ENCODE results near the gene TRAPPC12.

TRAPPC12 gene

DNA sequence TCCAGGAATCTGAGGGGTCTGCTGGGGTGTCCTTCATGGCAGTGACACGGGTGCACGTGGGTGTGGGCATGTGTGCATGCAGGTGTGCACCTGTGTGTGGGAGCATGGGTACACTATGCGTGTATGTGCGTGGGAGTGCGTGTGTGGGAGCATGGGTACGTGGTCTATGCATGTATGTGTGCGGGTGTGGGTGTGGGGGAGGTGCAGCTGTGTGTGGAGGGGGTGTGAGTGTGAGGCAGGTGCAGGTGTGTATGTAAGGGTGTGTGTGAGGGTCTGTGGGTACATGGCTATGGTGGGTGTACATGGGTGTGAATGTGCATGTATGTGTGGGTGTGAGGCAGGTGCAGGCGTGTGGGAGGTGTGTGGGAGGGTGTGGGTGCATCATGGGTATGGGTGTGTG, 38.2 kb upstream of the TRAPPC12 start:
- TF ChIP-seq, protein P1, sequence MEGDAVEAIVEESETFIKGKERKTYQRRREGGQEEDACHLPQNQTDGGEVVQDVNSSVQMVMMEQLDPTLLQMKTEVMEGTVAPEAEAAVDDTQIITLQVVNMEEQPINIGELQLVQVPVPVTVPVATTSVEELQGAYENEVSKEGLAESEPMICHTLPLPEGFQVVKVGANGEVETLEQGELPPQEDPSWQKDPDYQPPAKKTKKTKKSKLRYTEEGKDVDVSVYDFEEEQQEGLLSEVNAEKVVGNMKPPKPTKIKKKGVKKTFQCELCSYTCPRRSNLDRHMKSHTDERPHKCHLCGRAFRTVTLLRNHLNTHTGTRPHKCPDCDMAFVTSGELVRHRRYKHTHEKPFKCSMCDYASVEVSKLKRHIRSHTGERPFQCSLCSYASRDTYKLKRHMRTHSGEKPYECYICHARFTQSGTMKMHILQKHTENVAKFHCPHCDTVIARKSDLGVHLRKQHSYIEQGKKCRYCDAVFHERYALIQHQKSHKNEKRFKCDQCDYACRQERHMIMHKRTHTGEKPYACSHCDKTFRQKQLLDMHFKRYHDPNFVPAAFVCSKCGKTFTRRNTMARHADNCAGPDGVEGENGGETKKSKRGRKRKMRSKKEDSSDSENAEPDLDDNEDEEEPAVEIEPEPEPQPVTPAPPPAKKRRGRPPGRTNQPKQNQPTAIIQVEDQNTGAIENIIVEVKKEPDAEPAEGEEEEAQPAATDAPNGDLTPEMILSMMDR (IDR thresholded peaks at IDR 0.05; ENCODE audit: borderline replicate concordance, insufficient read depth, low read depth, low read length) = no peak

DNA sequence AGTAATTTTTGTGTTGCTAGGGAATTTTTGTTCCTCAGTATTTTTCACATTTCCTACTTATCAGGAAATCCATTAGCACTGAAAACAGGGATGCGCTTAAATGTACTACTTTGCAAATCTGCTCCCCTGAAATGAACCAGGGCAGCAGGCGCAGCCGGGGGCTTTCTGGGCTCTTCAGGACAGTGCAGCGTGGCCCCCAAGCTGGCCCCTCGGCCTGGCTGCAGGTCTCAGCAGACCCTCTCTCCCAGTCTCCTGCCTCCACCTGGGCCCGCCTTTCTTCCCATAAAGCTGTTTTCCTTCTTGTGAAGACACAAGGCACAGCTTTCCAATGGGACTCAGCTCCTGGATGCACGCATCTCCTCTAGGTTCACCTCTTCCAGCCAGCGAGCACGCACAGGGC, 37.2 kb upstream of the TRAPPC12 start:
- TF ChIP-seq, protein P1 (IDR thresholded peaks at IDR 0.05; ENCODE audit: borderline replicate concordance, insufficient read depth, low read depth, low read length) = no peak
- H3K4me3 ChIP-seq (ENCODE audit: low read depth, low read length) = no peak overlapping the region

More for the DNA sequence above, 38.2 kb upstream of the TRAPPC12 start:
- H3K4me3 ChIP-seq (ENCODE audit: low read depth, low read length) = no peak overlapping the region

DNA sequence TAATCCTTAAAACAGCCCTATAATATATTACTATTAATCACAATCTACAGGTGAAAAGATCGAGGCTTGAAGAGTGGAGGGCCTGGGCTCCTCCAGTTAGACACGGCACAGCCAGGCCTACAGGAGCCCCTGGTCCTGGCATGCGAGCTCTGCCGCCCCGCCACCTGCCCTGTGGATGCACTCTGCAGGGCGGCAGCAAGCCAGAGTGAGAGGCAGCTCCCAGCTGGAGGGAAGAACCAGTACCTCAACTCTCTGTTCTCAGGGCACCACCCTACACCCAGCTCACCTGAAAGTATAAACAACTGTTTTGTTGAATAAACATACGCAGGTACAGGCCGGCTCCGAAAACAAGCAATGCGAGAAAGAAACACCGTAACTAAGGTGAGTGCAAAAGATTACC, 36.5 kb upstream of the TRAPPC12 start:
- TF ChIP-seq, protein P1 (IDR thresholded peaks at IDR 0.05; ENCODE audit: borderline replicate concordance, insufficient read depth, low read depth, low read length) = no peak
- H3K4me3 ChIP-seq (ENCODE audit: low read depth, low read length) = no peak overlapping the region

DNA sequence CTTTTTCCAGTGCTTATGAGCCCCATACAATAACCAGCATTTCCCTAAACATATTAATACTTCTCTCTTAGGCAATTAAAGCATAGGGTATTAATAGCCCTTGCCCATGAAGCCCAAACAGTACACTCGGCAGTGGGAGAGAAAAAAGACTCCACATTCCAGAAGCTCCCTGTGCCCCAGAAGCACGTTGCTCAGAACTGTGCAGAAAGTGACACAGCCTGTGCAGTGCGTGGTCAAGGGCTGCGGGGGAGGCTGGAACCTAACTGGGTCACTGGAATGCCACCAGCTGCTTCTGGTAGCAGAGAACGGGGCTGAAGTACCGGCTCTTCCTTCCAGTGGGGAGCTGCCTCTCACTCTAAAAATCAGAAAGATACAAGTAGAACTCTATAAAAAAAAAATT, 34.6 kb upstream of the TRAPPC12 start:
- TF ChIP-seq, protein P1 (IDR thresholded peaks at IDR 0.05; ENCODE audit: borderline replicate concordance, insufficient read depth, low read depth, low read length) = no peak
- H3K4me3 ChIP-seq (ENCODE audit: low read depth, low read length) = no peak overlapping the region

DNA sequence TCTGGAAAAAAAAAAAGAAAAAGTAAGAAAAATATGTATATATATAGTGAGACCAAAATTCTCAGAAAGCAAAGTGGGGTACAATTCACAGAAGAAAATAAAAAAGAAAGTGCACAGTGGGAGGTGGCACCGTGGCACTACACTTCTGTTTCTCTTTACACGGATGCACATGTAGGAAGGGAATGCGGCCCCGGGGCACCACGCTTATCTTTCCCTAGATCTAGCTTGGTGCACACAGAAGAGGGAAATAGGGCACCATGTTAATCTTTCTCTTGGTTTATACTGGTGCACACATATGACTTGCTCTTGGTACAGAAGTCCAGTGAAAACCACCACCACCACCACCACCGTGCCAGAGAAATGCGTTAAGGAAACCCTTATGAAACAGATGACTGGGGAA, 33.9 kb upstream of the TRAPPC12 start:
- no peak overlapping the region for H3K4me3 ChIP-seq (ENCODE audit: low read depth, low read length)
- TF ChIP-seq, protein P1 (IDR thresholded peaks at IDR 0.05; ENCODE audit: borderline replicate concordance, insufficient read depth, low read depth, low read length) = no peak

DNA sequence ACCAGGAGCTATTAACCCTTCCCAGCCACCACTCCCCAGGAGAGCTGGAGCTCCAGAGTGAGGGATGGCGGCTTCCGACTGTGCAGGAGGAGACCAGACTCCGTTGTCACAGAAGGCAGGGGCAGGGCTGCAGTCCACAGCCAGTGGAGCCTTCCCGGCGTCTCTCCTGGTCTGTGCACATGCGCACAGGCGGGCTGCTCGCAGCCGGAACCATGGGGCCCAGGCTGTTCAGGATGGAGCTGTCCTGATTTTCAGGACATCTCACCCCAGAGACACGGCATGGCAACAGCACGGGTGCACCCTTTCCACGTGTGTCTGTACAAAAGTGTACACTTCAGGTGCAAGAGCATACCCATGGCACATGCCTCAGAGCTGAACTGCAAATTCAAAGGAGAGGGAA, 30.7 kb upstream of the TRAPPC12 start:
- no peak overlapping the region for H3K4me3 ChIP-seq (ENCODE audit: low read depth, low read length)
- TF ChIP-seq, protein P1 (IDR thresholded peaks at IDR 0.05; ENCODE audit: borderline replicate concordance, insufficient read depth, low read depth, low read length) = no peak

DNA sequence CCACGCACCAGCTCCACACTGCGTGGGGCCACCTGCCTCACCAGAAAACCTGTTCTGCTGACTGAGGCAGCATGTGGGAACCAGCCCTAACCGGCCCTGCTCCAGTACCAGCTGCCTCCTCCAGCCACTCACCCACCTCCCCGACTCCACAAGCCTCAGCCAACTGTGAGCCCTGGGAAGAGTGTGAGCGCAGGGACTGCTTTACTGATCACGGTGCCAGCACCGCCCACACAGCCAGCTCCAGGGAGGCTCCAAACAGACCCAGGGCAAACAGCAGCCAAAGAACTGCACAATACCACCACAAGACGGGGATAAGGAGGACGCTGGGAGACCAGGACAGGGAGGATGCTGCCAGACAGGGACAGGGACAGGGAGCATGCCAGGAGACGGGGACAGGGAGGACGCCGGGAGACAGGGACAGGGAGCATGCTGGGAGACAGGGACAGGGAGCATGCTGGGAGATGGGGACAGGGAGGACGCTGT, 30.2 kb upstream of the TRAPPC12 start:
- TF ChIP-seq, protein P1 (IDR thresholded peaks at IDR 0.05; ENCODE audit: borderline replicate concordance, insufficient read depth, low read depth, low read length) = no peak
- H3K4me3 ChIP-seq (ENCODE audit: low read depth, low read length) = no peak overlapping the region

Measured in GM12875 (cell line).